Tibial nerve (tissue), 3 donors: ENCODE results near the gene SOCS1.

ENCODE experiments used
- CTCF ChIP-seq, 5 experiments: fragments of 200-600 bp in 3 of 5; fragments of 450-650 bp in 2 of 5; sonication (generic) in 3 of 5; IDR thresholded peaks; one replicate each; pipeline ENCODE4 v1.5.1; 2016 to 2019; ENCODE audit warnings: antibody characterized with exemption in 5 of 5, mild to moderate bottlenecking in 3 of 5, moderate library complexity in 2 of 5
- POLR2A ChIP-seq, 2 donors: fragments of 450-650 bp; IDR thresholded peaks; one replicate each; pipeline ENCODE4 v1.6.1; 2017; ENCODE audit warnings: antibody characterized with exemption in 2 of 2, mild to moderate bottlenecking in 2 of 2, moderate library complexity in 2 of 2

GRCh38 chr16:11276896-11277593 lies 21.0 kb upstream of the SOCS1 start:
- TF ChIP-seq CTCF (IDR thresholded peaks at IDR 0.05) (no peak), POLR2A (IDR thresholded peaks at IDR 0.05) (no peak)
